K562 (cell line): ENCODE data around the gene MTA1. TPM values are rescaled to one million over a fixed set of nuclear protein-coding genes. Genes with fewer than 3 reads are reported as not detected.

Source experiments
- AFF4 ChIP-seq: sonication (generic); formaldehyde crosslinking; IDR thresholded peaks from 2 replicates; pipeline ENCODE4 v1.8.0; 2023; ENCODE audit warnings: mild to moderate bottlenecking, missing genetic modification reagents
- ATF6 ChIP-seq: sonication (generic); formaldehyde crosslinking; IDR thresholded peaks from 2 replicates; pipeline ENCODE4 v1.4.0; 2020; ENCODE audit warnings: mild to moderate bottlenecking, missing genetic modification reagents
- BRCA1 ChIP-seq, 2 experiments: fragments of 450-650 bp in 1 of 2; sonication (generic) in 1 of 2; formaldehyde crosslinking in 1 of 2; IDR thresholded peaks; 2 replicates each; pipeline versions ENCODE4 v1.5.0 to v1.6.1; 2017 to 2020; ENCODE audit warnings: mild to moderate bottlenecking in 1 of 2, missing genetic modification reagents in 1 of 2
- KDM1A ChIP-seq, 2 experiments: fragments of 450-650 bp; IDR thresholded peaks; 2 replicates each; pipeline ENCODE4 v1.6.1; 2016; ENCODE audit warnings: mild to moderate bottlenecking in 2 of 2
- KLF13 ChIP-seq: fragments of 450-650 bp; IDR thresholded peaks from 2 replicates; pipeline ENCODE4 v1.6.1; 2016; ENCODE audit warnings: missing genetic modification characterization, low read depth, mild to moderate bottlenecking, missing compliant biosample characterization, moderate library complexity, borderline replicate concordance
- MEIS2 ChIP-seq: fragments of 450-650 bp; IDR thresholded peaks from 2 replicates; pipeline ENCODE4 v1.6.1; 2014; ENCODE audit warnings: mild to moderate bottlenecking; ENCODE audit not compliant: partially characterized antibody
- MYNN ChIP-seq, 2 experiments: sonication (generic); formaldehyde crosslinking in 1 of 2; IDR thresholded peaks; 2 replicates each; pipeline versions ENCODE4 v1.5.0 to v1.6.1; 2016 to 2020; ENCODE audit warnings: antibody characterized with exemption in 1 of 2, missing genetic modification reagents in 1 of 2
- NFIC ChIP-seq: fragments of 450-650 bp; IDR thresholded peaks from 2 replicates; pipeline ENCODE4 v1.6.1; 2017; ENCODE audit warnings: mild to moderate bottlenecking, inconsistent platforms
- PRDM10 ChIP-seq: fragments of 450-650 bp; IDR thresholded peaks from 2 replicates; pipeline ENCODE4 v1.6.1; 2018; ENCODE audit not compliant: partially characterized antibody
- PYGO2 ChIP-seq: fragments of 450-650 bp; IDR thresholded peaks from 2 replicates; pipeline ENCODE4 v1.6.1; 2016; ENCODE audit warnings: mild to moderate bottlenecking, missing genetic modification characterization, moderate library complexity, missing compliant biosample characterization
- SMC3 ChIP-seq: conservative IDR thresholded peaks from 2 replicates; pipeline ENCODE4 v1.6.1; 2011; ENCODE audit warnings: low read depth, low read length, improper control_type of control experiment; ENCODE audit not compliant: insufficient read depth
- TAF9B ChIP-seq: fragments of 450-650 bp; IDR thresholded peaks from 2 replicates; pipeline ENCODE4 v1.6.1; 2018; ENCODE audit warnings: mild to moderate bottlenecking; ENCODE audit not compliant: partially characterized antibody
- U2AF2 ChIP-seq: fragments of 200-400 bp; formaldehyde crosslinking; optimal IDR thresholded peaks from 2 replicates; pipeline ENCODE3; 2017; ENCODE audit warnings: low read depth, mild to moderate bottlenecking, low read length
- ZNF133 ChIP-seq: fragments of 250-450 bp; sonication (Bioruptor Pico); IDR thresholded peaks from 2 replicates; pipeline ENCODE4 v1.4.0; 2020; ENCODE audit warnings: mild to moderate bottlenecking
- ZNF347 ChIP-seq: fragments of 450-650 bp; formaldehyde crosslinking; IDR thresholded peaks from 2 replicates; pipeline ENCODE4 v1.4.0; 2020; ENCODE audit warnings: low read depth, mild to moderate bottlenecking, moderate library complexity
- ZNF639 ChIP-seq, 2 experiments: fragments of 200-800 bp in 1 of 2; sonication (Bioruptor generic) in 1 of 2; sonication (generic) in 1 of 2; formaldehyde crosslinking in 1 of 2; IDR thresholded peaks in 1 of 2; conservative IDR thresholded peaks in 1 of 2; 2 replicates each; pipeline versions ENCODE4 v1.5.0 to v1.6.1; 2016 to 2020; ENCODE audit warnings: missing compliant biosample characterization in 1 of 2, missing genetic modification characterization in 1 of 2, missing genetic modification reagents in 1 of 2
- polyA plus RNA-seq, 8 experiments: library from polyadenylated mRNA; depleted of rRNA in 4 of 8; stranded (reverse) in 5 of 8; unstranded in 3 of 8; fragments of >200 nt; fragmentation: Nextera tagmentation in 2 of 8; fragmentation: Illumina TruSeq in 1 of 8; extraction: Ambion mirVana in 2 of 8; extraction: Trizol in 1 of 8; gene quantifications; 2 replicates each; pipeline versions ENCODE4 v1.2.1 to v1.2.3, GENCODE V29; 2011 to 2014; ENCODE audit warnings: inconsistent platforms in 1 of 8, missing spikeins in 1 of 8
- total RNA-seq, 7 experiments: library from RNA; depleted of rRNA in 6 of 7; stranded (reverse); fragments of >200 nt in 6 of 7; fragmentation: Illumina TruSeq in 2 of 7; extraction: Trizol in 2 of 7; gene quantifications; 2 replicates each; pipeline versions ENCODE4 v1.2.1 to v1.2.3, GENCODE V29; 2011 to 2021; ENCODE audit warnings: low replicate concordance in 1 of 7

MTA1 gene
- total and polyA plus RNA-seq, 9 of the 15 experiments (the other 6 are each of a cell fraction or from before 2014, with no cell fraction given) = 0.13 to 118 (median 32.3) TPM

- TF ChIP-seq ZNF639 (CRISPR knock-in tag; conservative IDR thresholded peaks at IDR 0.05 in 1 of 2, IDR thresholded peaks at IDR 0.05 in 1 of 2) (peak in 1 of 2 experiments; percentile 34; a peak in 1 of 4 replicates), TAF9B (no peak), MYNN (IDR thresholded peaks at IDR 0.05) (peak; percentile 96), MYNN (CRISPR knock-in tag; IDR thresholded peaks at IDR 0.05) (no peak), PYGO2 (tag) (no peak), PRDM10 (peak; percentile 53), U2AF2 (no peak), BRCA1 (IDR thresholded peaks at IDR 0.05) (no peak), BRCA1 (CRISPR knock-in tag; IDR thresholded peaks at IDR 0.05) (no peak), AFF4 (no peak), SMC3 (no peak), ZNF347 (CRISPR knock-in tag) (no peak), ZNF133 (CRISPR knock-in tag) (no peak), MEIS2 (no peak), KLF13 (tag) (no peak), NFIC (peak; percentile 96), KDM1A (IDR thresholded peaks at IDR 0.05) (no peak), ATF6 (CRISPR knock-in tag) (no peak)
Observed at GRCh38 chr14:105481886-105482457, 62.3 kb downstream of the MTA1 start (continued).
